Spinal cord (tissue), 10 donors: ENCODE results near the gene LEPR. TPM values are rescaled to one million over a fixed set of nuclear protein-coding genes. Genes with fewer than 3 reads are reported as not detected.

Experiments
- DNase-seq, 6 donors: peaks; one replicate each; pipeline versions ENCODE4 v3.0.0 to v3.0.0-alpha.2; 2013 to 2015; ENCODE audit warnings: low spot score in 6 of 6, low read depth in 4 of 6
- H3K27ac ChIP-seq: one replicate; pipeline ENCODE4 v1.5.1; 2013; ENCODE audit warnings: low read depth, low read length, control low read depth
- H3K27me3 ChIP-seq: one replicate; pipeline ENCODE4 v1.6.1; 2013; ENCODE audit warnings: low read length; ENCODE audit not compliant: control insufficient read depth, insufficient read depth
- H3K36me3 ChIP-seq: one replicate; pipeline ENCODE4 v1.6.1; 2013; ENCODE audit warnings: low read length; ENCODE audit not compliant: control insufficient read depth, insufficient read depth
- H3K4me1 ChIP-seq: one replicate; pipeline ENCODE4 v1.6.1; 2013; ENCODE audit warnings: low read length; ENCODE audit not compliant: control insufficient read depth, insufficient read depth
- H3K4me3 ChIP-seq: one replicate; pipeline ENCODE4 v1.5.1; 2013; ENCODE audit warnings: low read depth, low read length, control low read depth
- H3K9me3 ChIP-seq: one replicate; pipeline ENCODE4 v1.6.1; 2013; ENCODE audit warnings: low read length; ENCODE audit not compliant: control insufficient read depth, insufficient read depth
- WGBS: methylation state at CpG from one replicate; pipeline ENCODE4 v1.1.5; 2013; ENCODE audit warnings: missing lambda C conversion rate; ENCODE audit not compliant: insufficient coverage; 5-methylcytosine and 5-hydroxymethylcytosine counted together
- polyA plus RNA-seq, 2 donors: library from polyadenylated mRNA; unstranded; fragments of 120-200 nt; gene quantifications; one replicate each; pipeline ENCODE4 v1.2.1, GENCODE V29; 2013; ENCODE audit not compliant: insufficient read length in 2 of 2
- small RNA-seq: library from RNA; depleted of rRNA; stranded (forward); fragments of <200 nt; gene quantifications from one replicate; pipeline ENCODE3, GENCODE V24; 2014; ENCODE audit warnings: low replicate concordance
- total RNA-seq, 2 donors: library from RNA; depleted of rRNA in 1 of 2; stranded (reverse); fragments of 120-200 nt in 1 of 2; fragments of >200 nt in 1 of 2; gene quantifications; one replicate each; pipeline versions ENCODE4 v1.2.3 to v1.2.4, GENCODE V29; 2013 to 2014
- donor health status: healthy.

LEPR gene
- total and polyA plus RNA-seq, 4 donors = 6.9 to 197 (median 75.0) TPM

DNA sequence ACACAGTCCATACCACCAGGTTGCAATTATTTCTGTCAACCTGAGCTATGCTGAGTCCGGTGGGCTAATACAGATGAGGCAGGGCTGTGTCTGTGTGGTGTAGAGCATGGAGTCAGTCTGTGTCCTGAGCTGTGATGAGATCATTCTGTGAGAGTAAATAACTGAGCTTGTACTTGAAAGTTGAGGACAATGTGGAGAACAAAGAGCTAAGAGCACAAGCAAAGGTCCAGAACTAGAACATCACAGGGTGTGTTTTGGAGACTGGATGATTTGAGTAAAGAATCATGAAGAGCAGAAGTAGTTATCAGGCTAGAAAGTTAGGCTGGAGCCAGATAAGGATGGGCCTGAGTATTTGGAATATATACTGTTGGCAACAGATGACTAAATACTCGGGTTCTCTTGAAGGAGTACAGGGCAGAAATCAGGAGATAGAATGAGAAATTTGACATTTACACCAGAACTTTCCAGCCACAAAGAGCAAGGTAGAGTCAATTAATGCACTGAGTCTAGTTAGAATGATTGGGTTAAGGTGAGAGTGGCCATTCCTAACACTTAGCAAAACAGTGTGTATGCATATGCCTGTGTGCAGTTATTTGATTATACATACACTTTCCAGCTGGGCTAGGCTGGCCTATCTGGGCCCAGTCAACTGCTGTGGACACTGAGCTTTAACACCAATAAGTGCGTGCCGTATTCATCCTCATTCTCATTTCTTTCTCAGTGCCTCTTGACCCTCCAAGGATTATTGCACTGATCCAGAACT is 48.8 kb downstream of the LEPR start:
- no peaks in the 10 kb centered on the region for H3K27me3 ChIP-seq
- peaks cover 4% of the 10 kb centered on the region for H3K4me1 ChIP-seq
- H3K9me3 ChIP-seq = no peaks in the 10 kb centered on the region
- no peak overlapping the region for H3K4me3 ChIP-seq
- 65% methylated on average over 4 of the region's 4 CpGs for WGBS
- peak overlapping the region; percentile 15 for H3K27ac ChIP-seq
- H3K36me3 ChIP-seq = no peaks in the 10 kb centered on the region
- no peak for DNase-seq

DNA sequence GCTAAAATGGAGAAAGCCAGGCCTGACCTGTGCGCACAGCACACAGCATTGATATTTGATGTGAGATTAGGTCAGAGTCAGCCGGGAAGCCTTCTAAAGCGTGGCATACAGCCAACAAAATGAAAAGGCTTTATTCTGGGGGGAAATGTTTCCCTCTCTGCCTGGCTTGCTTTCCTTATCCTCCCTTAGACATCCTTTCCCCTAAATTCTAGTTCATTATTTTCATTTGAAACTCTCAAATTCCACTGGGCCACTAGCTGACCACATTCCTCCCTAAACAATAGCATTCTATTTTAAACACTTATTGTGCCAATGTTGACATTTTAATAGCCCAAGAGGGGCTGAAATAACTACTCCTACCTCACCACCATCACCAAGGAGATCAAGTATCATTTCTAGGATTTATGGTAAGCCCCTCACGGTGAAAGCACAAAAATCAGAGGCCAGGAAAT is 49.4 kb downstream of the LEPR start:
- Histone ChIP-seq H3K27me3 (no peaks in the 10 kb centered on the region), H3K4me1 (peaks cover 4% of the 10 kb centered on the region), H3K27ac (no peak overlapping the region), H3K9me3 (no peaks in the 10 kb centered on the region), H3K36me3 (no peaks in the 10 kb centered on the region), H3K4me3 (no peak overlapping the region)
- WGBS = 71% methylated on average over 1 of the region's 4 CpGs
- DNase-seq = peak in 2 of 6 donors; percentile 40 to 66

Small RNA genes lying within 50 kb of the gene (small RNA-seq; reads per million reads assigned to genes)
- gene RNU2-15P = not detected

Other genes with a start within 250 kb of the LEPR start
- 100 to 1,000 TPM in 1 of 2 donors, 10 to 100 TPM in 1; 34.5 to 158 TPM for gene DNAJC6, start 111.1 kb upstream of the LEPR start, total RNA-seq
- 100 to 1,000 TPM; 101 to 131 TPM for gene DNAJC6, start 111.1 kb upstream of the LEPR start, polyA plus RNA-seq
- gene LEPROT, start within 50 bp of the LEPR start, total RNA-seq = 10 to 100 TPM; 49.8 to 82.6 TPM
- 10 to 100 TPM; 61.3 to 63.6 TPM for gene LEPROT, start within 50 bp of the LEPR start, polyA plus RNA-seq